DOHH2 (cell line): ENCODE data around the gene GPC6.

Experiments used
- H3F3A ChIP-seq: fragments of 200-600 bp; sonication (generic), shearing (Covaris generic); 2 replicates; pipeline ENCODE4 v1.6.0; 2016; ENCODE audit warnings: antibody characterized with exemption, mild to moderate bottlenecking; ENCODE audit not compliant: control insufficient read depth, insufficient read depth
- H3K27ac ChIP-seq: fragments of 200-600 bp; sonication (generic); 2 replicates; pipeline ENCODE4 v1.5.1; 2014; ENCODE audit warnings: low read depth, mild to moderate bottlenecking, low read length, moderate library complexity
- H3K27me3 ChIP-seq: fragments of 200-600 bp; sonication (generic); 2 replicates; pipeline ENCODE4 v1.6.1; 2014; ENCODE audit warnings: mild to moderate bottlenecking, low read length, mixed read lengths; ENCODE audit not compliant: control insufficient read depth
- H3K36me3 ChIP-seq: fragments of 200-600 bp; sonication (generic); 2 replicates; pipeline ENCODE4 v1.6.1; 2014; ENCODE audit warnings: mild to moderate bottlenecking, low read length, moderate library complexity, mixed read lengths; ENCODE audit not compliant: control insufficient read depth
- H3K4me1 ChIP-seq: fragments of 200-600 bp; sonication (generic); 2 replicates; pipeline ENCODE4 v1.6.1; 2014; ENCODE audit warnings: mild to moderate bottlenecking, low read length, mixed read lengths; ENCODE audit not compliant: control insufficient read depth
- H3K4me2 ChIP-seq: fragments of 200-600 bp; sonication (generic); 2 replicates; pipeline ENCODE4 v1.6.0; 2014; ENCODE audit warnings: mild to moderate bottlenecking, low read length, moderate library complexity
- H3K4me3 ChIP-seq: fragments of 200-600 bp; sonication (generic); 2 replicates; pipeline ENCODE4 v1.5.1; 2014; ENCODE audit warnings: mild to moderate bottlenecking, low read length, mixed read lengths
- H3K79me2 ChIP-seq: fragments of 200-600 bp; sonication (generic); 2 replicates; pipeline ENCODE4 v1.6.1; 2014; ENCODE audit warnings: mild to moderate bottlenecking, low read length, mixed read lengths; ENCODE audit not compliant: control insufficient read depth
- H3K9me2 ChIP-seq: fragments of 200-600 bp; sonication (generic); replicated peaks from 2 replicates; pipeline ENCODE4 v1.6.1; 2014; ENCODE audit warnings: mild to moderate bottlenecking, low read length, mixed read lengths; ENCODE audit not compliant: control insufficient read depth
- H3K9me3 ChIP-seq: fragments of 200-600 bp; sonication (generic); 2 replicates; pipeline ENCODE4 v1.6.1; 2014; ENCODE audit warnings: antibody characterized with exemption, low read length, mixed read lengths; ENCODE audit not compliant: control insufficient read depth, insufficient read depth
- H4K20me1 ChIP-seq: fragments of 200-600 bp; sonication (generic); 2 replicates; pipeline ENCODE4 v1.6.0; 2014; ENCODE audit warnings: low read depth, mild to moderate bottlenecking, antibody characterized with exemption, low read length, moderate library complexity; ENCODE audit not compliant: control insufficient read depth, insufficient read depth
- CTCF ChIP-seq: fragments of 200-600 bp; sonication (generic); IDR thresholded peaks from one replicate; pipeline ENCODE4 v1.5.1; 2014; ENCODE audit warnings: antibody characterized with exemption, mild to moderate bottlenecking, low read depth, low read length; ENCODE audit not compliant: poor library complexity, severe bottlenecking
- EZH2phosphoT487 ChIP-seq: fragments of 200-600 bp; sonication (generic); IDR thresholded peaks from 2 replicates; pipeline ENCODE4 v1.6.1; 2017; ENCODE audit warnings: borderline replicate concordance, mild to moderate bottlenecking, antibody characterized with exemption, low read length, moderate library complexity, mixed read lengths

Gene GPC6

GRCh38 chr13:93368718-93369117, 142.1 kb downstream of the GPC6 start:
- no peak overlapping the region for H3K4me3 ChIP-seq
- H3K27ac ChIP-seq = no peak overlapping the region
- H3K27me3 ChIP-seq = no peaks in the 10 kb centered on the region
- H3K9me2 ChIP-seq = no peaks in the 10 kb centered on the region
- H3K36me3 ChIP-seq = no peaks in the 10 kb centered on the region
- H3K4me2 ChIP-seq = no peak overlapping the region
- no peaks in the 10 kb centered on the region for H3K9me3 ChIP-seq
- H3K4me1 ChIP-seq = no peaks in the 10 kb centered on the region
- no peak for TF ChIP-seq EZH2phosphoT487
- TF ChIP-seq CTCF = no peak
- no peaks in the 10 kb centered on the region for H3K79me2 ChIP-seq
- H4K20me1 ChIP-seq = no peaks in the 10 kb centered on the region
- no peaks in the 10 kb centered on the region for H3F3A ChIP-seq

GRCh38 chr13:93372856-93373255, 146.2 kb downstream of the GPC6 start:
- Histone ChIP-seq H3K79me2 (no peaks in the 10 kb centered on the region), H3K4me1 (peaks cover 25% of the 10 kb centered on the region), H4K20me1 (no peaks in the 10 kb centered on the region), H3K9me3 (no peaks in the 10 kb centered on the region), H3K36me3 (no peaks in the 10 kb centered on the region), H3K4me2 (no peak overlapping the region), H3K9me2 (no peaks in the 10 kb centered on the region), H3K27ac (no peak overlapping the region), H3F3A (0 out of 2 replicates have a peak, but pooled peaks cover 6% of the 10 kb centered on the region), H3K4me3 (no peak overlapping the region), H3K27me3 (no peaks in the 10 kb centered on the region)
- TF ChIP-seq CTCF (no peak), EZH2phosphoT487 (no peak)

DNA sequence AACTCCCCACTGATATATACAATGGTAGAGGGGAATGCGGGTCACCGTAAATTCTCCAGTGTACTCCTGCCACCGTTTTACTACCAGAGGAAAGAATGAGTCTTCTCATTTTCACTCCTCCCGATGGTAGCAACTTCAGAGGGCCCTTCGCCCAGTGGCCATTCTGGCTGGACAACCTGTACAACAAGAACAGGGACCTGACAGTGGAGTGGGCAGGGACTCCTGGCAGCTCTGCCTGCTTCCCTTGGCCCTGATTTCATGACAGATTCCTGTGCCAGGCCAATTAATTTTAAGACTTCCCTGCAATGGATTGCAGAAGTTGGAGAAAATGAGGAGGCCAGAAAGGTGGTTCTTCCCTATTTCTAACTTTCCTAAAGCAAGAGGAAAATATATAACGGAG, 148.9 kb downstream of the GPC6 start:
- no peaks in the 10 kb centered on the region for H4K20me1 ChIP-seq
- no peaks in the 10 kb centered on the region for H3K79me2 ChIP-seq
- H3K9me2 ChIP-seq = no peaks in the 10 kb centered on the region
- no peak overlapping the region for H3K27ac ChIP-seq
- H3K4me3 ChIP-seq = no peak overlapping the region
- no peak for TF ChIP-seq EZH2phosphoT487
- TF ChIP-seq CTCF = no peak
- H3K27me3 ChIP-seq = no peaks in the 10 kb centered on the region
- peaks cover 34% of the 10 kb centered on the region for H3K4me1 ChIP-seq
- H3K4me2 ChIP-seq = no peak overlapping the region
- H3K36me3 ChIP-seq = no peaks in the 10 kb centered on the region
- no peaks in the 10 kb centered on the region for H3K9me3 ChIP-seq
- 0 out of 2 replicates have a peak, but pooled peaks cover 6% of the 10 kb centered on the region for H3F3A ChIP-seq
